GM18858 (cell line): ENCODE results near the gene ZNF215.
"Not testable (repeated sequence)": the region's sequence is repeated elsewhere in the genome, so short reads cannot be mapped to it uniquely, and the experiment has no call there.

Experiments used
- ATAC-seq: cut with Tn5 transposase; IDR thresholded peaks from one replicate; pipeline ENCODE4 v1.9.1; 2021; ENCODE audit not compliant: unreplicated experiment

Gene ZNF215

GRCh38 chr11:6926208-6927029 lies at the start of gene ZNF215:
ZNF215 (plus strand) TSS chr11:6926426; CDS start chr11:6932273, 5,847 bp downstream.
- ATAC-seq, result peak; percentile 38

- ATAC-seq, result no peak
Observed at GRCh38 chr11:6876914-6877313, 49.3 kb upstream of the ZNF215 start.

- ATAC-seq, result no peak
Observed at GRCh38 chr11:6882751-6883150, 43.5 kb upstream of the ZNF215 start.

GRCh38 chr11:6887711-6888110 lies 38.5 kb upstream of the ZNF215 start:
- not testable (repeated sequence) for ATAC-seq

- ATAC-seq, result no peak
Observed at GRCh38 chr11:6888830-6889229, 37.4 kb upstream of the ZNF215 start.

DNA sequence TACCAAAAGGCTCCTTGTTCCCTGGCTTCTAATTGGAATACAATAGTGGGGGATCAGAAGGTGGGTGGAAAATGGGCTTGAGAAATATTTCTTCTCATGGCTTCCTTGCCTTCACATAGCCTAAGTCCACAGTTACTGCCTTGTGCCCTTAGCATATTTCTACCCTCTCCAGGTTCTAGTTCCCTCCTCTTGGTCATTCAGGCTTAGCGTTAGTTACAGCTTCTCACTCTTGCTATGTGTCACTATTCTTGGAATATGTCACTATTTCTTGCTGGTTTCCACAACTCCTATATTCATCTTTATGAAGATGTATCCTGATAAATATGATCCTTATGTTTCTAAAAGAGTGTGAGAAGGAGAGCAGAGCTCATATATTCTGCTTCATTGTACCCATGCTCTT lies 36.4 kb upstream of the ZNF215 start:
- no peak for ATAC-seq

- ATAC-seq, result no peak
Observed at GRCh38 chr11:6892400-6892799, 33.8 kb upstream of the ZNF215 start, which contains the start of gene OR2D2. OR2D2 (minus strand) TSS chr11:6892500; CDS start chr11:6892500, 0 bp downstream.

- no peak for ATAC-seq
Observed at GRCh38 chr11:6894097-6894496, 32.1 kb upstream of the ZNF215 start.

GRCh38 chr11:6895010-6895409 lies 31.2 kb upstream of the ZNF215 start:
- peak; percentile 98 for ATAC-seq

DNA sequence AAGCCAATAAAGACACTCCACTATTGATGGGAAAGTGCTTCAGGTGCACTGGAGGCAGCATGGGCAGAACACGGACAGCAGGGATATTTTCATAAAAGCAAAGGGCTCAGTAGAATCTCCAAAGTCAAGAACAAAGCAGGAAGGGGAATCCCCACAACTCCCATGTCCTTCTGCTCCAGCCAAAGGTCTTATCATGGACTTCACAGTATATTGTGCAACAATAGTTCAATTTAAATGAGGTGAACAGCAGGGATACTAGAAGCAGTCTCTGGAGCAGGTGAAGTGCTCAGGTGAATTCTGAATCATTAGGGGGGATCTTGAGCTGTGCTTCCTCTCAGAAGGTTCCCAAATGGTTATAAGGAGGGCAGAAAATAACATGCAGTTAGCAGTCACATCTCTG lies 27.3 kb upstream of the ZNF215 start:
- ATAC-seq, result no peak

DNA sequence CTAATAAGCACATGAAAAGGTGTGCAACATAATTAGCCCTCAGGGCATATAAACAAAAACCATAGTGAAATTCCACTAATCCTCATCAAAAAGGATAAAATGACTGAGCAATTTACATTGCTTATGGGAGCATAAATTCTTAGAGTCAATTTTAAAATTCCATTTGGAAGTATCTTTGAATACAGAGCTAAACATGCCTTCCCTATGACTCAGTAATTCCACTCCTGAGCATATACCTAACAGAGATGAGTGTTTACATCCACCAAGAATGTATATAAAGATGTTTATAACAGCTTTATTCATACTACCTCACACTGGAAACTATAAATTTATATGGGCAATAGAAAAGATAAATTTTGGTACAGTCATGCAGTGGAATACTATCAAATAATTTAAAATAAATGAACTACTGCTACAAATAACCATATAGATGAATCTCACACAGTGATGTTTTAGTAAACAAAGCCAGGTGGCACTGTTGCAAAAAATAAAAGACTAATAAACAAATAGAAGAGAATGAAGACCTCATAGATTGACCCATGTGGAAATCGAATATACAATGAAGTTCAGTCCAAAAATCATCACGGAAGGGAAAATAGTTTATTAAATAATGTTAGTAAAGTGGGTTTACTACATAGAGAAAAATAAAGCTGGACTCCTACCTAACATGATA lies 25.8 kb upstream of the ZNF215 start:
- no peak for ATAC-seq

DNA sequence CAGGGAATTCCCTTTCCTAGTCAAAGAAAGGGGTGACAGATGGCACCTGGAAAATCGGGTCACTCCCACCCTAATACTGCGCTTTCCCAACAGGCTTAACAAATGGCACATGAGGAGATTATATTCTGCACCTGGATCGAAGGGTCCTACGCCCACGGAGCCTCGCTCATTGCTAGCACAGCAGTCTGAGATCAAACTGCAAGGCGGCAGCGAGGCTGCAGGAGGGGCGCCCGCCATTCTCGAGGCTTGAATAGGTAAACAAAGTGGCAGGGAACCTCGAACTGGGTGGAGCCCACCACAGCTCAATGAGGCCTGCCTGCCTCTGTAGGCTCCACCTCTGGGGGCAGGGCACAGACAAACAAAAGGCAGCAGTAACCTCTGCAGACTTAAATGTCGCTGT lies 21.4 kb upstream of the ZNF215 start:
- ATAC-seq, result not testable (repeated sequence)

- ATAC-seq, result no peak
Observed at GRCh38 chr11:6911378-6911777, 14.8 kb upstream of the ZNF215 start.

DNA sequence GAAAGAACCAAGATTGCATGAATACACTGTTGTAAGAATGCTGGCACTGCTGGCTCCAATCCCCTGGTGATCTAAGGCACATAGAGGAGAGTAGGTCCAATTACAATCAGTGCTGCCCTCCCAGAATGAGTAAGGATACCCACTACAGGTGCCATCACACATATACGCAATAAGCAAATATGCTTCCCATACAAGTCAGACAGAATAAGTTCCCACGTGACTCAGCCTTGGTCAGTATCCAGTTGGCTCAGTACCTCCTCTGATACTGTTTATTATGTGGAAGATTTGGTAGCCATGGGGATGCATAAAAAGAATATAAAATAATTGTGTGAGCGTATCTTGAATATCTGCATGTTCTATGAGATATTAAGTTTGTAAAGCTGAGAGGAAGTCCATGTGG lies 14.3 kb upstream of the ZNF215 start:
- no peak for ATAC-seq

DNA sequence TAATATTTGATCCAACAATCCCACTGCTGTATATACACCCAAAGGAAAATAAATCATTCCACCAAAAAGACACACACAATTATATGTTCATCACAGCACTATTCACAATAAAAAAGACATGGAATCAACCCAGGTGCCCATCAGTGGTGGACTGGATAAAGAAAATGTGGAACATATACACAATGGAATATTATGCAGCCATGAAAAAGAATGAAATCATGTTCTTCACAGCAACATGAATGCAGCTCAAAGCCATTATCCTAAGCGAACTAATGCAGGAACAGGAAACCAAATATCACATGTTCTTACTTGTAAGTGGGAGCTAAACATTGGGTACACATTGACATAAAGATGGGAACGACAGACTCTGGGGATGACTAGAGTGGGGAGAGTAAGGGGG lies 6.5 kb upstream of the ZNF215 start:
- ATAC-seq, result no peak

GRCh38 chr11:6920702-6921101 lies 5.5 kb upstream of the ZNF215 start, which contains the start of gene OR2D3:
OR2D3 (plus strand) TSS chr11:6921002; CDS start chr11:6921002, 0 bp downstream.
- no peak for ATAC-seq

- ATAC-seq, result no peak
Observed at GRCh38 chr11:6925007-6925577, 1.1 kb upstream of the ZNF215 start.

DNA sequence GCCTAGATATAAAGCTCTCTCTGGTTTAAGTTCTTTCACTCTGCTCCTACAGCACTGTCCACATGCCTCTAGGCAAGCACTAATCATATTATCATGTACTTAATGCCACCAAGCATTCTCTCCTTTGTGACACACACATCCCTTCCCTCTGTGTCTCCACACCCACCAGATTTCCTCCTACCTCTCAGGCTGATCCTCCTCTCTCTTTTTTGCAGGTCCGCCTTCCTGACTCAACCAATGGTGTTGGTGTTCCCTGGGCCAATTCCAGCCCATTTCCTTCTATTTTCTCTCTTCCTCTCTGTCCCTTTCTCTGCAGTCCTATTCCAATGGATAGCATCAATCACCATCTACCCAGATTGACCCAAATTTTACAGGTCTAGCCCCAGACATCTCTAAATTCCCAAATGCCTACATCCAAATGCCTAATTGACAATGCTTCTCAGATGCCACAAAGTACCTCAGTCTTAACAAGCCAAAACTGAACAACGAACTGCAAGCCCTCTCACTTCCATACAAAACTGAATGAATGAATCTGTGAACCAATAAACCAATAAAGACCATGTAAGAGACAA lies 504 bp upstream of the ZNF215 start:
- ATAC-seq, result no peak

DNA sequence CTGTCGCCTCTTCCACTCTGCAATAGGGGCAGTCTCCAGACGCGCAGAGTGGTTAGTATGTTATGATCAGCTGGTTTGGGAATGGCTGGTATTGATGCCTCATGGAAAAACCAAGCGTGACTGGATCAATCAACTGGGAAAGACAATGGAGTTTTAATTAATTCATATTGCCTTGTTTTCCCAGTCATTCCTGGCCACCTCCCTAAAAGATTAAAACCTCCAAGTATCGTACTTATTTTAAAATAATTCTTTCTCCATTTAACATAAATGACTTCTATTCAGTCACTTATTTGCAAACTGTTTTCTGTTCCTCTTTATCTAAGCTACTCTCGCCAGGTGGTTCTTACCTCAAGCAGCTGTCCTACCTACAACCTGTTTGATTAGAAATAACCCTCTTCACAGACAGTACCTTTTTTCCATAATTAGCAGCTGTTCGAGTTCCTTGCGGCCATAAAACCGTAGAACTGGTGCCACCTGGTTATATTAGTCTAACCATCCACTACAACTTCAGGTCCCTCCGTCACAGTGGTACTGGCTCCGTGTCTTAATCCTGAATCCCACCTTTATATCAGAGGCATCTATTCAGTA lies 898 bp downstream of the ZNF215 start:
- ATAC-seq, result peak; percentile 64

DNA sequence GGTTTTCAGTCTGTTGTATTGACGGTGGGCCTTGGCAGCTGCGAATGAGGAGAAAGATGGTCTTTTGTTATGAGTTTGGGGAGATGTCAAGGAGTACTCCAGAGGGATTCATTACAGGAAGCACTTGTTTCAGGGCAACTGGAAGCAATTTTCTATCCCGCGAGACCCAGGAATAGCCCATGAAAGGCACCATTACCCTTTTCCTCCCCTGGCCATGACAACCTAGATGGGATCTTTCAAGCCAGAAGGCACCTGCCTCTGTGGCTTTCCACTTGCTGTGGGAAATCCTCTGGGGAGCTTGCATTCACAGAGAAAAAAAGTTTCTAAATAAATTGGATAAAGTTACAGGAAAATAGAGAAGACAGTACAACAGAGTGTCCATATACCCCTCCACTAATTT lies 2.7 kb downstream of the ZNF215 start:
- ATAC-seq, result no peak

DNA sequence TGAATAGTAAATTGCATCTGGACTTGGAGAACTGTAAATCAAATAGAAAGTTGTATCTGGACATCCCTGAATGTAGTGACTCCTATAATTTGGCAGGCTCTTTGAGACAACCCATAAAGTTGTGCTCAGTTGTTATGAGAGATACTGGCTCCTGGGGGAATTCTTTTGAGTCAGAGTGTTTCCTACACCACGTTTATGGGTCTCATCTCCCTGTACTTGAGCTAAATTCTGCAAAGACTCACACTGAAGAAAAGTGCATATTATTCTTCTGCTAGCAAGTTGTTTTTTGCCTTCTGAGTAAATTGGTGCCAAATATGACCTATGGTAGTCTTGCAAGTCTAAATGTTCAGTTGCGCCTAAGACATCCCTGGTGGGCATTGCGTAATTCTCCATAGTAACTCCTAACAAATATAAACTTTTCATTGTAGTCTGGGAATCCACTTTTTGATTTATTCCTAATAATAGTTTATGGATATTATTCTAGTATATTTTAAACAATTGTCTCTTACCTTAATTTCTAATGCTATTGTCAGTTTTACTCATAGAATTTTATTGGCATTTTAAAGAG lies 5.0 kb downstream of the ZNF215 start:
- no peak for ATAC-seq
